CD4-positive, alpha-beta T cell treated with Interleukin-1 beta for 1 hour (primary cell): ENCODE measurements around the gene MMD2.
"Not testable (repeated sequence)": the region's sequence is repeated elsewhere in the genome, so short reads cannot be mapped to it uniquely, and the experiment has no call there.

Experiments used
- DNase-seq, 2 donors: peaks; one replicate each; pipeline ENCODE4 v3.0.0-alpha.2; 2020 to 2022

Gene MMD2

GRCh38 chr7:4958477-4959301 is at the start of gene MMD2:
Gene MMD2, minus strand, starts transcription at chr7:4959187. Its CDS starts 170 bp downstream, at chr7:4959017.
- no peak for DNase-seq

- no peak for DNase-seq
Observed at GRCh38 chr7:5005066-5005465, 46.1 kb upstream of the MMD2 start.

GRCh38 chr7:5001911-5002310 is 42.9 kb upstream of the MMD2 start:
- no peak for DNase-seq

GRCh38 chr7:5001003-5001402 is 42.0 kb upstream of the MMD2 start:
- DNase-seq: no peak

- no peak for DNase-seq
Observed at GRCh38 chr7:4999369-4999950, 40.5 kb upstream of the MMD2 start.

GRCh38 chr7:4998910-4999309 is 39.9 kb upstream of the MMD2 start:
- no peak for DNase-seq

GRCh38 chr7:4998244-4998643 is 39.3 kb upstream of the MMD2 start:
- DNase-seq: no peak

GRCh38 chr7:4996696-4997222 is 37.8 kb upstream of the MMD2 start:
- no peak for DNase-seq

- DNase-seq: no peak
Observed at GRCh38 chr7:4995429-4995969, 36.5 kb upstream of the MMD2 start.

GRCh38 chr7:4993471-4993870 is 34.5 kb upstream of the MMD2 start:
- DNase-seq: no peak

- not testable (repeated sequence) for DNase-seq
Observed at GRCh38 chr7:4982741-4983140, 23.8 kb upstream of the MMD2 start.

GRCh38 chr7:4981295-4981890 is 22.4 kb upstream of the MMD2 start:
- not testable (repeated sequence) for DNase-seq

- DNase-seq: not testable (repeated sequence)
Observed at GRCh38 chr7:4975626-4976025, 16.6 kb upstream of the MMD2 start.

- peak; percentile 94 to 95 for DNase-seq
Observed at GRCh38 chr7:4973728-4974198, 14.8 kb upstream of the MMD2 start.

GRCh38 chr7:4972446-4972845 is 13.5 kb upstream of the MMD2 start:
- DNase-seq: not testable (repeated sequence)

- DNase-seq: no peak
Observed at GRCh38 chr7:4965295-4966022, 6.5 kb upstream of the MMD2 start.

GRCh38 chr7:4964506-4964905 is 5.5 kb upstream of the MMD2 start:
- DNase-seq: no peak

GRCh38 chr7:4962872-4963775 is 4.1 kb upstream of the MMD2 start:
- no peak for DNase-seq

GRCh38 chr7:4960363-4960762 is 1.4 kb upstream of the MMD2 start:
- no peak for DNase-seq

GRCh38 chr7:4959893-4960292 is 906 bp upstream of the MMD2 start:
- no peak for DNase-seq

GRCh38 chr7:4959306-4959705 is 319 bp upstream of the MMD2 start:
- DNase-seq: no peak
